ENCODE data around the gene GLO1.

DNA sequence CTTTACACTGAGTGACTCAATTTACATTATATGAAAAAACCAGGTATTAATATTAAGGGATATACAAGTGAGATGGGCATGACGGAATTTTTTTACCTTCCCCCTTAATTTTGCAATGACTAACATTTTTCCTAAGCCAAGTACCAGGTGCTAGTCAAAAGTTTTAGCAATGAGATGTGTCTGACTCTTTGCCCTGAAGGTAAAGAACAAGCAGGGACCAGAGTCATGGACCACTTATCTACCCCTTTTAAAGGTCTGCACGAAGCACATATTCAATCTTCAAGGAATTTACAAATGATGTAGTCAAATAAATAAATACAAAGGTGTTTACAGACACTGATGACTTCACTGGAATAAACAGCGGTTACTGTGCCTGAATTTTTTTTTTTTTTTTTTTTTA, 1.4 kb downstream of the GLO1 start:
- TF ChIP-seq CTCF (IDR thresholded peaks at IDR 0.05) (no peak), POLR2A (IDR thresholded peaks at IDR 0.05) (no peak)

Measured in sigmoid colon (tissue), 3 donors.